Activated T-cell treated with anti-CD3 and anti-CD28 coated beads, Interleukin-2, amount 50 U/mL, for 72 hours (primary cell): ENCODE data around the gene OSGIN1. TPM values are rescaled to one million over a fixed set of nuclear protein-coding genes. Genes with fewer than 3 reads are reported as not detected.

Experiments
- ATAC-seq, 2 donors: fragments of 150-1000 bp; cut with Tn5 transposase; replicated peaks in 1 of 2; 2 replicates each; pipeline ENCODE4 v1.10.0; 2021; ENCODE audit warnings: moderate library complexity in 2 of 2, mild to moderate bottlenecking in 1 of 2
- DNase-seq, 2 donors: peaks; one replicate each; pipeline ENCODE4 v3.0.0; 2021 to 2022; ENCODE audit warnings: mixed read lengths in 1 of 2
- H3K27ac Mint-ChIP-seq: one replicate; pipeline ENCODE4 v1.8.0; 2022; ENCODE audit warnings: mild to moderate bottlenecking, moderate library complexity, mixed read lengths
- H3K27me3 Mint-ChIP-seq: one replicate; pipeline ENCODE4 v1.8.0; 2022; ENCODE audit warnings: low read depth, mixed read lengths
- H3K36me3 Mint-ChIP-seq, 2 donors: one replicate each; pipeline ENCODE4 v1.8.0; 2022; ENCODE audit warnings: mixed read lengths in 2 of 2, mild to moderate bottlenecking in 1 of 2; ENCODE audit not compliant: insufficient read depth in 2 of 2
- H3K4me1 Mint-ChIP-seq: one replicate; pipeline ENCODE4 v1.8.0; 2022; ENCODE audit warnings: low read depth, mixed read lengths
- H3K4me3 Mint-ChIP-seq, 2 donors: one replicate each; pipeline ENCODE4 v1.8.0; 2022; ENCODE audit warnings: mild to moderate bottlenecking in 2 of 2, mixed read lengths in 2 of 2, moderate library complexity in 2 of 2
- H3K9me3 Mint-ChIP-seq, 2 donors: one replicate each; pipeline ENCODE4 v1.8.0; 2022; ENCODE audit warnings: mixed read lengths in 2 of 2
- total RNA-seq, 2 donors: library from RNA; stranded (reverse); gene quantifications; one replicate each; pipeline ENCODE4 v1.2.3, GENCODE V29; 2022

OSGIN1 gene
- total RNA-seq, 2 donors from 2014 or later, result 0.67 to 2.4 TPM

GRCh38 chr16:83960521-83961249 lies 7.6 kb downstream of the OSGIN1 start:
- Mint-ChIP-seq H3K4me1 (no peaks in the 10 kb centered on the region), H3K4me3 (no peak overlapping the region), H3K27ac (no peak overlapping the region), H3K27me3 (no peaks in the 10 kb centered on the region), H3K36me3 (no peaks in the 10 kb centered on the region), H3K9me3 (no peaks in the 10 kb centered on the region)
- DNase-seq, result no peak
- no peak for ATAC-seq

GRCh38 chr16:83961591-83961990 lies 8.6 kb downstream of the OSGIN1 start:
- DNase-seq, result no peak
- no peaks in the 10 kb centered on the region for H3K9me3 Mint-ChIP-seq
- H3K27ac Mint-ChIP-seq, result no peak overlapping the region
- no peak overlapping the region for H3K4me3 Mint-ChIP-seq
- no peaks in the 10 kb centered on the region for H3K27me3 Mint-ChIP-seq
- no peak for ATAC-seq
- no peaks in the 10 kb centered on the region for H3K4me1 Mint-ChIP-seq
- no peaks in the 10 kb centered on the region for H3K36me3 Mint-ChIP-seq

DNA sequence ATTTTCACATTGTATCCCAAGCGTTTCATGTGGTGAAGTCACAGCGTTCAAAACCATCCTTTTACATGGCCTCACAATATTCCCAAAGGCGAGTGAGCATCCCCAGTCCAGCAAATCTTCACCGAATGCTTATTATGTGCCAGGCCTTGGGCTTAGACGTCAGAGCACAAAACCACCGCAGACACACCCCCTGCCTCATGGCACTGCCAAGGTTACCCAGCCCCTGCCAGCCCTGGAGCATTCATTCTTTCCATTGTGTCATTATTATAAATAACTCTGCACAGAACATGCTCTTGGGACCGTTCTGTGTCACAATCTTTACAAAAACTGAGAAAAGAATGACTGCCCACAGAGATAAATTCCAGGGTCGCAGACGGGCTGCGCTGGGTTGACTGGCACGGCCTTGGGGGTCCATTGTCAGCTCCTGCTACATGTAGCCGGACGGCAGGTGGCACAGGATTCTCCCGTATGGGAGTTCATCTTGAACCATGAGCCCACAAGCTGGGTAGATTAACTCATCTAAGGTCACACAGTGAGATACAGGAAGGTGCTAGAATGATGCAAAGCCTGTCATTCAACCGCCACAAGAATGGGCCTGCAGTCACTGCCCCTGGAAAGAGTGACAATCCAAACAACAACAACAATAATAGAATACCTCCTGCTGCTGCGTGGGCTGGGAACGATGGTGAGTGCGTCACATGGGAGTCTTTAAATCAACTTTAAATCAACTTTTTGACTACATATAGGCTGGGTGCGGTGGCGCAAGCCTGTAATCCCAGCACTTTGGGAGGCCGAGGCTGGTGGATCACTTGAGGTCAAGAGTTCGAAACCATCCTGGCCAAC lies 10.5 kb downstream of the OSGIN1 start:
- no peaks in the 10 kb centered on the region for H3K9me3 Mint-ChIP-seq
- no peak for DNase-seq
- H3K4me3 Mint-ChIP-seq, result no peak overlapping the region
- H3K4me1 Mint-ChIP-seq, result no peaks in the 10 kb centered on the region
- H3K36me3 Mint-ChIP-seq, result no peaks in the 10 kb centered on the region
- peaks cover 7% of the 10 kb centered on the region for H3K27me3 Mint-ChIP-seq
- no peak overlapping the region for H3K27ac Mint-ChIP-seq
- peak in 1 of 2 donors; percentile 24 for ATAC-seq

- H3K27me3 Mint-ChIP-seq, result peaks cover 16% of the 10 kb centered on the region
- H3K4me1 Mint-ChIP-seq, result no peaks in the 10 kb centered on the region
- DNase-seq (no peak), ATAC-seq (no peak)
- H3K27ac Mint-ChIP-seq, result no peak overlapping the region
- no peak overlapping the region for H3K4me3 Mint-ChIP-seq
- no peaks in the 10 kb centered on the region for H3K36me3 Mint-ChIP-seq
- H3K9me3 Mint-ChIP-seq, result no peaks in the 10 kb centered on the region
Measured at GRCh38 chr16:83964684-83965443, 11.8 kb downstream of the OSGIN1 start.

GRCh38 chr16:83965444-83966152 lies 12.6 kb downstream of the OSGIN1 start:
- no peaks in the 10 kb centered on the region for H3K36me3 Mint-ChIP-seq

GRCh38 chr16:83966153-83966696 lies 13.2 kb downstream of the OSGIN1 start:
- Mint-ChIP-seq H3K36me3 (no peaks in the 10 kb centered on the region), H3K27ac (no peak overlapping the region)

More at GRCh38 chr16:83965444-83966152, 12.6 kb downstream of the OSGIN1 start:
- ATAC-seq, result no peak
- Mint-ChIP-seq H3K9me3 (no peaks in the 10 kb centered on the region), H3K27me3 (peaks cover 20% of the 10 kb centered on the region), H3K27ac (no peak overlapping the region), H3K4me1 (no peaks in the 10 kb centered on the region), H3K4me3 (no peak overlapping the region)
- DNase-seq, result no peak

DNA sequence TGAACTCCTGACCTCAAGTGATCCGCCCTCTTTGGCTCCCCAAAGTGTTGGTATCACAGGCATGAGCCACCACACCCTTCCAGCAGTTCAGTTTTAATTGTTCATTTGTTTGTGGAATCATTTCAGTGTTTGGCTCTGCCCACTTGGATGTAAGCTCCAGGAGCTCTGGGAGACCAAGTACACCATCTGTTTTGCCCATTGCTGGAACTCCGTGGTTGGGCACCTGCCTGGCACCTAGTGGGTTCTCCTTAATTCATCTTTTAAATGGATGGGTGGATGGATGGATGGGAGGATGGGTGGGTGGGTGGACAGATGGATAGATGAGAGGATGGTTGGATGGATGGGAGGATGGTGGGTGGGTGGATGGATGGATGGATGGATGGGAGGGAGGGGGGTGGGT lies 14.1 kb downstream of the OSGIN1 start:
- ATAC-seq, result no peak
- H3K27ac Mint-ChIP-seq, result no peak overlapping the region
- H3K9me3 Mint-ChIP-seq, result no peaks in the 10 kb centered on the region
- no peaks in the 10 kb centered on the region for H3K4me1 Mint-ChIP-seq
- no peak for DNase-seq
- H3K36me3 Mint-ChIP-seq, result no peaks in the 10 kb centered on the region
- no peak overlapping the region for H3K4me3 Mint-ChIP-seq
- H3K27me3 Mint-ChIP-seq, result peaks cover 20% of the 10 kb centered on the region

More at GRCh38 chr16:83966153-83966696, 13.2 kb downstream of the OSGIN1 start:
- no peaks in the 10 kb centered on the region for H3K9me3 Mint-ChIP-seq
- peaks cover 20% of the 10 kb centered on the region for H3K27me3 Mint-ChIP-seq
- no peaks in the 10 kb centered on the region for H3K4me1 Mint-ChIP-seq
- DNase-seq, result no peak
- no peak for ATAC-seq
- no peak overlapping the region for H3K4me3 Mint-ChIP-seq

GRCh38 chr16:83967838-83968305 lies 14.8 kb downstream of the OSGIN1 start, which contains the start of gene NECAB2:
Gene NECAB2, plus strand, starts transcription at chr16:83968244. Its CDS starts 405 bp downstream, at chr16:83968649.
- Mint-ChIP-seq H3K9me3 (no peaks in the 10 kb centered on the region), H3K4me1 (no peaks in the 10 kb centered on the region), H3K4me3 (peak within 1 kb of the TSS; percentile 60 to 73), H3K27me3 (peaks cover 20% of the 10 kb centered on the region), H3K36me3 (no peaks in the 10 kb centered on the region), H3K27ac (no peak within 1 kb of the TSS)
- peak; percentile 49 to 67 for ATAC-seq
- peak; percentile 53 to 60 for DNase-seq

GRCh38 chr16:83968306-83968851 lies 15.3 kb downstream of the OSGIN1 start:
- Mint-ChIP-seq H3K27ac (no peak overlapping the region), H3K4me3 (peak overlapping the region in 1 of 2 donors; percentile 73), H3K4me1 (no peaks in the 10 kb centered on the region), H3K9me3 (no peaks in the 10 kb centered on the region), H3K27me3 (peaks cover 20% of the 10 kb centered on the region), H3K36me3 (no peaks in the 10 kb centered on the region)
- ATAC-seq, result no peak
- DNase-seq, result no peak

DNA sequence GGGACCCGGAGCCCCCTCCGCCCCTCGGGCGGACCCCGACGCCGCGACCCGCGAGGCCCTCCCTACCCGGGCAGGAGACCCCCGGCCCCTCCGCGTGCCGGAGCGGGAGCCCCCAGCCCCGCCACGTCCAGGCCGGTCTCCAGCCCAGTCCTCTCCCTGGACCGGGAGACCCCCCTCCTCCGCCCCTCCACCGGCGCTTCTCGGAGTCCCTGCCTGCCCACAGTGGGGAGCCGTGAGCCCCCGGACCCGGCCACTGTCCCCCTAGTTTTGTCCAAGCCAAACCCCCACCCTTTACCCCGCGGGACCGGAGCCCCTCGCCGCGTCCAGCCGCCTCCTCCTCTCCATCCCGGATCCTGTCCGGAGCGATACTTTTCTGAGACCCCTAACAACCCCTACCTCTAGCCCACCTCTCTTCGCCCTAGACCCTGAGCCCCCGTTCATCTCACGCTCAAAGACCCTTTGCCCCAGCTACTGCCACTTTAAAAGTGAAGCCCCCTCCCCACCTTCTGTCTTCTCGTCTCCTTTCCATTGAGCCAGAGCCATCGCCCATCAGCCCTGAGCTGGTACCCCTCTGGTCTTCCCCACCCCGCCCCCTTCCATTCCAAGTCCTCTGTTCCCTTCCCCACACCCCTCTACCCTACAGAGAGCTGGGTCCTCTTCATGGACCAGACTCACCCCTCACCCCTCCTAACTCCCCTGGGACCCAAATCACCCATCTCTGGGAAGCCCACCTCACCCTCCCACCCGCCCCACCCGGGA lies 16.0 kb downstream of the OSGIN1 start:
- no peak for ATAC-seq
- no peaks in the 10 kb centered on the region for H3K36me3 Mint-ChIP-seq

GRCh38 chr16:83969771-83970429 lies 16.9 kb downstream of the OSGIN1 start:
- Mint-ChIP-seq H3K4me3 (peak overlapping the region in 1 of 2 donors; percentile 17), H3K4me1 (no peaks in the 10 kb centered on the region), H3K9me3 (no peaks in the 10 kb centered on the region), H3K27ac (no peak overlapping the region), H3K27me3 (peaks cover 26% of the 10 kb centered on the region), H3K36me3 (no peaks in the 10 kb centered on the region)
- DNase-seq (no peak), ATAC-seq (no peak)

More for the DNA sequence above, 16.0 kb downstream of the OSGIN1 start:
- DNase-seq, result no peak
- peaks cover 20% of the 10 kb centered on the region for H3K27me3 Mint-ChIP-seq
- no peaks in the 10 kb centered on the region for H3K4me1 Mint-ChIP-seq
- H3K9me3 Mint-ChIP-seq, result no peaks in the 10 kb centered on the region
- H3K27ac Mint-ChIP-seq, result no peak overlapping the region
- H3K4me3 Mint-ChIP-seq, result peak overlapping the region; percentile 25 to 47
